Measurements from ENCODE around the gene RERE.

DNA sequence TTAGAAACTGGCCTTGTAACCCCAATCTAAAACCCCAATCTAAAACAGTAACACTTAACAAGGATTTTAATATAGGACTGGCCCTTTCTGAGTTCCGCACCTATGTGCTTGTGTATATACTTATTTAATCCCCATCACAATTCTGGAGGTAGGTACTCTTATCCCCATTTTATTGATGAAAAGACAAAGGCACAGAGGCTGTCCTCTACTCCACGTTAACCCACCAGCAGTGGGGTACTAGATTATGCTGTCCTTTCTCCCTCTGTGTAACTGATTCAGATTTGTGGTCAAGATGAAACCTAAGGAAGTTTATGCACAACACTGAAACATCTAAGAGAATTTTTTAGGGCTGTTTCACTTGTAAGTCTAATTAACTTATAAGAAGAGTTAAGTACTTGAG is 175.3 kb downstream of the RERE start:
- TF ChIP-seq, protein P1, sequence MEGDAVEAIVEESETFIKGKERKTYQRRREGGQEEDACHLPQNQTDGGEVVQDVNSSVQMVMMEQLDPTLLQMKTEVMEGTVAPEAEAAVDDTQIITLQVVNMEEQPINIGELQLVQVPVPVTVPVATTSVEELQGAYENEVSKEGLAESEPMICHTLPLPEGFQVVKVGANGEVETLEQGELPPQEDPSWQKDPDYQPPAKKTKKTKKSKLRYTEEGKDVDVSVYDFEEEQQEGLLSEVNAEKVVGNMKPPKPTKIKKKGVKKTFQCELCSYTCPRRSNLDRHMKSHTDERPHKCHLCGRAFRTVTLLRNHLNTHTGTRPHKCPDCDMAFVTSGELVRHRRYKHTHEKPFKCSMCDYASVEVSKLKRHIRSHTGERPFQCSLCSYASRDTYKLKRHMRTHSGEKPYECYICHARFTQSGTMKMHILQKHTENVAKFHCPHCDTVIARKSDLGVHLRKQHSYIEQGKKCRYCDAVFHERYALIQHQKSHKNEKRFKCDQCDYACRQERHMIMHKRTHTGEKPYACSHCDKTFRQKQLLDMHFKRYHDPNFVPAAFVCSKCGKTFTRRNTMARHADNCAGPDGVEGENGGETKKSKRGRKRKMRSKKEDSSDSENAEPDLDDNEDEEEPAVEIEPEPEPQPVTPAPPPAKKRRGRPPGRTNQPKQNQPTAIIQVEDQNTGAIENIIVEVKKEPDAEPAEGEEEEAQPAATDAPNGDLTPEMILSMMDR (IDR thresholded peaks at IDR 0.05) = no peak
- TF ChIP-seq POLR2A (IDR thresholded peaks at IDR 0.05) = no peak

All from thyroid gland (tissue), 4 donors.